Measurements from ENCODE around the gene MAP4K1.

Gene MAP4K1

DNA sequence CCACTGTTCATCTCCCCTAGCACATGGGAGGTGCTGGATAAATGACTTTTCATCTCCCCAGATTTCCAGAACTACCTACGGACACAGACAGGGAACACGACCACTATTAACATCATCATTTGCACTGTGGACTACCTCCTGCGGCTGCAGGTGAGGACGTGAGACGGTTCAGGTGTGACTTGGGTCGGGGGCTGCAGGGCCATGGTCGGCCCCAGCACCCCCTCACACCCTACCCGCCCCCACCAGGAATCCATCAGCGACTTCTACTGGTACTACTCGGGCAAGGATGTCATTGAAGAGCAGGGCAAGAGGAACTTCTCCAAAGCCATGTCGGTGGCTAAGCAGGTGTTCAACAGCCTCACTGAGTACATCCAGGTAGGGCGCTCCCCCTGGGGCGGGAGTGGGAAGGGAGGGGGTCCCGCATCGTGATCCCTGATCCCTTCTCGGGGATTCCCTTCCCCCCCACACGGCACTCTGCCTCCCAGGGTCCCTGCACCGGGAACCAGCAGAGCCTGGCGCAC, 74.4 kb downstream of the MAP4K1 start:
- DNase-seq = no peak

DNA sequence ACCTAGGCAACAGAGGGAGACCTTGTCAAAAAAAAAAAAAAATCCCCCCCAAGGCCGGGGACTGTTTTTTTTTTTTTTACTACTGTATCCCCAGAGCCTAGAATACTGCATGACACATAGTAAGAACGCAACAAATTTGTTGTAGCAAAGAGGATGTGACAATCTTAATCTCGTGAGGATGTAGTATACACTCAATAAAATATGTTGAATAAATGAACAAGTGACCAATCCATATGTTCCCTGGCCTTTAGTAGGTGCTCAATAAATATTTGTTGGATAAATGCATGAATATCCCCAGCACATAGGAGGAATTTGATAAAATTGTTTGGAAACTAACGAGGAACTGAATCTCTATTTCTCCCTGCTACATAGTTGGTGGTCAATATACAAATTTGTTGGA, 75.7 kb downstream of the MAP4K1 start:
- no peak for DNase-seq

DNA sequence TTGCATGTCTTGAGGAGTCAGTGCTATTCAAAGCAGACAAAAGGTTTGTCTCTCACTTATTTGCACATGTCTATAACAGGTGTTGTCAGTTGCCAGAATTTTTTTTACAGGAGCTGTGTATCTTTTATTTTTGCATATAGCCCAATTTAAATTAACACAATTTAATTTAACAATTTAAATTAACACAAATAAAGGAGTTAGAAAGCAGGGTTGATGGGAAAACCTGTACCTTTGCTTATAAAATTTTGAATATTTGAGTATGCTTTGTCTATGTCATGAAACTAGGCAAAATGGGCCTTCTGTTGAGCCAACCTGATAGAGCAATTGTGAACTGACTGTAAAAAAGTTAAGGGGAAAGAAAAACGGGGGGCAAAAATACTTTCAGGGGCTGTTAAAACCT, 78.0 kb downstream of the MAP4K1 start:
- DNase-seq = no peak

- no peak for DNase-seq
Measured at GRCh38 chr19:38538793-38539528, 78.8 kb downstream of the MAP4K1 start.

DNA sequence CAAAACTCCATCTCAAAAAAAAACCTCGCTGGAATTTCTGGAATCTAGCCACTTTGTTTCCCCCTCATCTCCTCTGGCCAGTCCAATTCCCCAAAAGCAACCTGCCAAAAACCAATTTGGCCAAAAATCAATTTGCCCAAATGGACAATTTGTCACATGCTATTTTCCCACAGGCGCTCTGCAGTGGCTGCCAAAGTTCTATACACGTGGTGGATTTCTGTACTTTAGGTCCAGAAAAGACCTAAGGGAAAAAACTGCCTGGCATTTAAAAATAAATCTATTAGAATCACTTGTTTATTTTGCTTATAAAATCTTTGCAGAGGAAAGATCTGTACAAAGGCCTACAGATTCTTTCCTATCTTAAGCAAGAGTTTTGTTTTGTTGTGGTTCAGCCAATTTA, 79.4 kb downstream of the MAP4K1 start:
- no peak for DNase-seq
